ENCODE measurements around the gene TMEM254. TPM values are rescaled to one million over a fixed set of nuclear protein-coding genes. Genes with fewer than 3 reads are reported as not detected.
"Not testable (repeated sequence)": the region's sequence is repeated elsewhere in the genome, so short reads cannot be mapped to it uniquely, and the experiment has no call there.

TMEM254 gene, protein sequence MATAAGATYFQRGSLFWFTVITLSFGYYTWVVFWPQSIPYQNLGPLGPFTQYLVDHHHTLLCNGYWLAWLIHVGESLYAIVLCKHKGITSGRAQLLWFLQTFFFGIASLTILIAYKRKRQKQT
- 18.6 TPM for total RNA-seq
- long read RNA-seq, transcript TMEM254-205 (4 exons, 2,042 nt), result major isoform, 25 of 58 reads
- long read RNA-seq, partial matches to known transcripts, result 13 of 58 reads
- long read RNA-seq, other reads (novel, unspliced or antisense), result 8 of 58 reads

DNA sequence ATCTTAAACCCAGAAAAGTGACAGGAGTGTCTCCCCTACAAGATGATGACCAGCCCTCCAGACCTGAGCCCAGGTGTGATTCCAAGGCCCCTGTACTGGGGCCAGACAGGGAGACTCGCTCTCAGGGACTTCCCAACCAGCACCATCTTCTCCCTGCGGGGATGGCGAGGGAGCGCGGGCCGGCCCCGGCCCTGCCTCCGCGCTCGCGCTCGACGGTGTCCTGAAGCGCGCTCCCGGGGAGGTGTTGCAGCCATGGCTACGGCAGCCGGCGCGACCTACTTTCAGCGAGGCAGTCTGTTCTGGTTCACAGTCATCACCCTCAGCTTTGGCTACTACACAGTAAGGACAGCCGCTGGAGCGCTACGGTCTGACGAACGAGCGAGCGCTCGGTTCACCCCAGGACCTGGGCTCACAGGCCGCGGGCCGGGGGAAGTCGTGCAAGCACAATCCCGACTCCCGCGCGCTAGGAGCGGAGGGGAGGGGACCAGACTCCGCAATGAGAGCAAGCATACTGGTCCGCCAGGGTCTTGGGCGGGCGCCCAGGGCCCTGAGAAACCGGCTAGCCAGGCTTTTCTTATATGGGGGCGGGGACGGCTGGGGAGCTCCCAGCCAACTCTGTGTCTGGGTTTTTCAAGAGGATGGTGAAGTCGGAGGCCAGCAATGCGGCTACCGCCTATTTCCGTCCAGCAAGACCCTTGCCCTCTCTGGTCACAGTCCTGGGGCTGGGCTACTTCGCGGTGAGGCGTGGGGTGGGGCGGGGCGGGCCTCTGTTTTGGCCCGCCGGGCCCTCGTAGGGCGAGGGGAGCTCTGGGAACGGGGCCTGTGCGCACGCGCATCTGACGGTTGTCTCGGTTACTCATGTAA lies at the start of gene TMEM254:
TSS of gene TMEM254 (plus strand) at position 218 of the 864 bp plus-strand sequence. CDS start at position 253, 35 bp downstream.
- H3K27ac ChIP-seq, result peak within 1 kb of the TSS; percentile 99
- H3K27me3 ChIP-seq (ENCODE audit: low read depth), result no peaks in the 10 kb centered on the region
- peaks cover 20% of the 10 kb centered on the region for H3K4me1 ChIP-seq
- peak within 1 kb of the TSS; percentile 94 for H3K4me3 ChIP-seq
- H3K9me3 ChIP-seq, result no peaks in the 10 kb centered on the region
- DNase-seq, result peak; percentile 97
- peak; percentile 97 to 98 for ATAC-seq
- peaks cover 7% of the 10 kb centered on the region for H3K36me3 ChIP-seq
- intact Hi-C loops (cut with DNase I), result no loop called here
- TF ChIP-seq, protein P1, sequence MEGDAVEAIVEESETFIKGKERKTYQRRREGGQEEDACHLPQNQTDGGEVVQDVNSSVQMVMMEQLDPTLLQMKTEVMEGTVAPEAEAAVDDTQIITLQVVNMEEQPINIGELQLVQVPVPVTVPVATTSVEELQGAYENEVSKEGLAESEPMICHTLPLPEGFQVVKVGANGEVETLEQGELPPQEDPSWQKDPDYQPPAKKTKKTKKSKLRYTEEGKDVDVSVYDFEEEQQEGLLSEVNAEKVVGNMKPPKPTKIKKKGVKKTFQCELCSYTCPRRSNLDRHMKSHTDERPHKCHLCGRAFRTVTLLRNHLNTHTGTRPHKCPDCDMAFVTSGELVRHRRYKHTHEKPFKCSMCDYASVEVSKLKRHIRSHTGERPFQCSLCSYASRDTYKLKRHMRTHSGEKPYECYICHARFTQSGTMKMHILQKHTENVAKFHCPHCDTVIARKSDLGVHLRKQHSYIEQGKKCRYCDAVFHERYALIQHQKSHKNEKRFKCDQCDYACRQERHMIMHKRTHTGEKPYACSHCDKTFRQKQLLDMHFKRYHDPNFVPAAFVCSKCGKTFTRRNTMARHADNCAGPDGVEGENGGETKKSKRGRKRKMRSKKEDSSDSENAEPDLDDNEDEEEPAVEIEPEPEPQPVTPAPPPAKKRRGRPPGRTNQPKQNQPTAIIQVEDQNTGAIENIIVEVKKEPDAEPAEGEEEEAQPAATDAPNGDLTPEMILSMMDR (IDR thresholded peaks at IDR 0.05), result no peak

DNA sequence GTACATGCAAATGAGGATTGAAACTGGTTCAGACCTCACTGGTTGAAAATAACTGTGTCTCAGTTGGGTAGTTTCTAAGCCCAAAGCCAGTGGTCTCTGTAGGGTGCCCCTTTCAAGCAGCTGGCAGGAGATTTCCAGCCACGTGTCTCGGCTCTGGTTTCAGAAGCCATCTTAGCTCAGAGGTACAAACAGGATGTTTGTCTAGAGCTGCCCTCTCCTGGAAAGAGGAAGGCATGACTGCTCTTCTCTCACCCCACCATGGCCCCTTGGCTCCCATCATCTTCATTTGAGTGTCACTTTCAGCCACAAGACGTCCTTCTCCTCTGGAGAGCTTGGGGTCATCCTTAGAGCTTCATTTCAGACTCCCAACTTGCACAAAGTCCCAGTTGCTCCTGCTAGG lies 49.3 kb upstream of the TMEM254 start:
- intact Hi-C loops (cut with DNase I); H3K4me3 ChIP-seq; H3K27me3 ChIP-seq (ENCODE audit: low read depth); H3K36me3 ChIP-seq; H3K4me1 ChIP-seq; H3K27ac ChIP-seq; H3K9me3 ChIP-seq; DNase-seq: not testable (repeated sequence)
- ATAC-seq, result peak in 1 of 2 donors; percentile 97

DNA sequence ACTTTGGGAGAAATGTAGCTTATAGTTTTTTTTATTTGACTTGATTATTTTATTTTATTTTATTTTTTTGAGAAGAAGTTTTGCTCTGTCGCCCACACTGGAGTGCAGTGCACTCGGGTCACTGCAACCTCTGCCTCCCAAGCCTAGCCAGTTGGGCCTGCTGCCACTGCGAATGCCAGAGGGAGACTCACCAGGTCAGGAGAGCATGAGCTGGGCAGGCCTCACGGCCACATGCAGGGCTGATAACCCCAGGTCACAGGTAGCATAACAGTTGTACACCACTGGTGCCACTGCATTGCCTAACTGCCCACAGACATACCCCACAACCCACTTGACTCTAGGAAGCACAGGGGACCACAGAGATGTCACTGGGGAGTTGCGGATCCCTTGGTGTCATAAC lies 48.6 kb upstream of the TMEM254 start:
- H3K9me3 ChIP-seq; H3K27ac ChIP-seq; ATAC-seq; intact Hi-C loops (cut with DNase I); H3K4me1 ChIP-seq; H3K4me3 ChIP-seq; H3K27me3 ChIP-seq (ENCODE audit: low read depth); DNase-seq; H3K36me3 ChIP-seq: not testable (repeated sequence)

DNA sequence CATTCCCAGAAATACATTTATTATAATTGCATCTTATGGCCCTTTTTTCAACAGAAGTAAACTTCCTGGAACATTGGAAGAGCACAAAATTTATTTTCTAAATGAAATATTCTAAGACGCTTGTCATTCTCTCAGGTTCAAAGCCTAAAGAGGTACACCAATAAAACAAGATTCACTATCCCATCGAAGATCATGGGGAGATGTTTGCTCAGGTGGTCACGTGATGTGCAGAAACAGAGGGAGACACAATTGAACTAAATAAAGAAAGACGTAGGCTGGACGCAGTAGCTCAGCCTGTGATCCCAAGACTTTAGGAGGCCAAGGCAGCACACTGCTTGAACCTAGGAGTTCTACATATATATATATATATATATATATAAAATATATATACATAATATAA lies 46.0 kb upstream of the TMEM254 start:
- Histone ChIP-seq H3K9me3 (no peaks in the 10 kb centered on the region), H3K4me1 (no peaks in the 10 kb centered on the region), H3K27ac (no peak overlapping the region), H3K27me3 (ENCODE audit: low read depth) (no peaks in the 10 kb centered on the region), H3K4me3 (no peak overlapping the region), H3K36me3 (no peaks in the 10 kb centered on the region)
- intact Hi-C loops (cut with DNase I), result no loop called here
- ATAC-seq, result no peak
- no peak for DNase-seq
- TF ChIP-seq, protein P1 (IDR thresholded peaks at IDR 0.05), result no peak

DNA sequence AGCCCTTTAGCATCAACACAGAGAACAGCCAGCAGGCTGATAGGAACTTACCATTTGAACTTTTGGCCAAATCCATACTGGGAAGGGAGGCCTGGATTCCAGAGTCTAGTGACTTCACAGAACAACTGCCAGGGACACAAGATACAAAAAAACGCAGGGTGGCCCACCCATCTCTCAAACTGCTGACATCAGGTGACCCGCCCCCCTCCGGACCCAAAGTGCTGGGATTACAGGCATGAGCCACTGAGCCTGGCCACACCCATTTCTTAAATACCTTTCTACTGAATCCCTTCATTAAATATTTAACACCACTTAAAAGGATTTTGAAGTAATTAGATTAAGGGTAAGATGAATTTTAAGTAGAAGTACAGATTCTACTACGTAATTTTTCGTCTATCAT lies 43.7 kb upstream of the TMEM254 start:
- H3K27ac ChIP-seq; H3K27me3 ChIP-seq (ENCODE audit: low read depth); H3K4me3 ChIP-seq; DNase-seq; intact Hi-C loops (cut with DNase I); H3K36me3 ChIP-seq; H3K9me3 ChIP-seq; H3K4me1 ChIP-seq: not testable (repeated sequence)
- peak in 1 of 2 donors; percentile 68 for ATAC-seq

DNA sequence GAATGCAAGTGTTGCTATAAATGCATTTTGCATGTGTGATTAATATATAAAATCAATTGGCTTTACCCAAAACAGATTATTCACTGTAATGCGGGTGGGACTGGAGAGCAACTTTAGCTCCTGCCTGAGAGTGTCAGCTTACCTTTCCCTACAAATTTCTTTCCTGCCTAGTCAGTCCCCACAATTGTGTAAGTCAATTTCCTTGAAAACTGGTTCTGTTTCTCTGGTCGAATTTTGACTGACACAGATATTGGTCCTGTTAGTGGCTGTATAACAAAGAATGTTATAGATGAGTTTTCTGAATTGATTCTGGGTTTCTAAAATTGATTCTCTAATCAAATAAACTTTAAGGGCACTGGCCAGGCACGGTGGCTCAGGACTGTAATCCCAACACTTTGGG lies 43.0 kb upstream of the TMEM254 start:
- H3K4me3 ChIP-seq; DNase-seq; H3K9me3 ChIP-seq; intact Hi-C loops (cut with DNase I); H3K27me3 ChIP-seq (ENCODE audit: low read depth); H3K27ac ChIP-seq; ATAC-seq; H3K4me1 ChIP-seq; H3K36me3 ChIP-seq: not testable (repeated sequence)

DNA sequence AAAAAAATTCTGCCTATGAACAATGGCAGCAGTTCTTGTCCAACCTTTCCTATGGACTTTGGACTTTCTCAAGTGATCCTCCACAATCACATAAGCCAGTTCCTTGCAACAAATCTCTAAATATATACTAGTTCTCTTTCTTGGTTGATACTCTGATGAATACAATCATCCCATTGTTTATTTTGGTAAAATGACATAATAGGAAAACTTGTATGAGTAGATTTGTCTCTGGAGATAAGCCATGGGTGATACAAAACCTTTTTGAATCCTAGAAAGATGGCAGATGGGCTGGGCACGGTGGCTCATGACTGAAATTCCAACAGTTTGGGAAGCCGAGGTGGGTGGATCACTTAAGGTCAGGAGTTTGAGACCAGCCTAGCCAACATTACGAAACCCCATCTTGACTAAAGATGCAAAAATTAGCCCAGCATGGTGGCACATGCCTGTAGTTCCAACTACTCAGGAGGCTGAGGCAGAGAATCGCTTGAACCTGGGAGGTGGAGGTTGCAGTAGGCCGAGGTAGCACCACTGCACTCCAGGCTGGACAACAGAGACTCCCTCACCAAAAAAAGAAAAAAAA lies 41.5 kb upstream of the TMEM254 start:
- H3K9me3 ChIP-seq; H3K27me3 ChIP-seq (ENCODE audit: low read depth); intact Hi-C loops (cut with DNase I); H3K27ac ChIP-seq; H3K4me3 ChIP-seq; H3K36me3 ChIP-seq; H3K4me1 ChIP-seq; ATAC-seq; DNase-seq: not testable (repeated sequence)

DNA sequence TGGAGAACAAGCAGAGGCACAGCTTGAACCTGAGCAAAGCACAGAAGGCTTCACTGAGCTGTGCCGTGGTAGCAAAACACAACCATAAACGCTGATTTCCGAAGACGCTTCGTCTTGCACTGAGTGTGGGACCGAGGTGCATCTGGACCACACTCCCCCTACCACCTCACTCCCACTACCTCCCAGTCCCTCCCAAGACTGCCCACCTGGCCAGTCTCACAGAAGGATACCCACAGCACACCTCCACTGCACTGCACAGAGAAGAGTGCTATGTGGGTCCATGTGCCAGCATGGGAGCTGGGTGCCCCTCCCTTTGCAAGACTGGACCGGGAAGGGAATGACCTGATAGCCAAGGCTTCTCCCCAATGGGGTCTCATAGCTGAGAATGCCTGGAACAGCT lies 40.2 kb upstream of the TMEM254 start:
- H3K27ac ChIP-seq; H3K4me1 ChIP-seq; ATAC-seq; H3K36me3 ChIP-seq; intact Hi-C loops (cut with DNase I); H3K9me3 ChIP-seq; H3K27me3 ChIP-seq (ENCODE audit: low read depth); DNase-seq; H3K4me3 ChIP-seq: not testable (repeated sequence)

All from lower lobe of right lung (tissue), 2 donors.